HEK293T (cell line): ENCODE measurements around the gene ADK.

Source experiments
- ARNT ChIP-seq: fragments of 450-650 bp; IDR thresholded peaks from 2 replicates; pipeline ENCODE4 v1.6.1; 2017; ENCODE audit warnings: mild to moderate bottlenecking
- BHLHE40 ChIP-seq: fragments of 450-650 bp; IDR thresholded peaks from 2 replicates; pipeline ENCODE4 v1.6.1; 2016; ENCODE audit warnings: mild to moderate bottlenecking, moderate library complexity, borderline replicate concordance
- ELF4 ChIP-seq: fragments of 450-650 bp; IDR thresholded peaks from 2 replicates; pipeline ENCODE4 v1.6.1; 2017; ENCODE audit warnings: antibody characterized with exemption
- FOXA1 ChIP-seq: fragments of 450-650 bp; IDR thresholded peaks from 2 replicates; pipeline ENCODE4 v1.6.1; 2016; ENCODE audit warnings: mild to moderate bottlenecking
- FOXK2 ChIP-seq: fragments of 450-650 bp; IDR thresholded peaks from 2 replicates; pipeline ENCODE4 v1.6.1; 2016; ENCODE audit warnings: mild to moderate bottlenecking
- HDGF ChIP-seq: fragments of 450-650 bp; IDR thresholded peaks from 2 replicates; pipeline ENCODE4 v1.6.1; 2017; ENCODE audit warnings: antibody characterized with exemption, borderline replicate concordance
- L3MBTL2 ChIP-seq: fragments of 450-650 bp; conservative IDR thresholded peaks from 2 replicates; pipeline ENCODE4 v1.6.1; 2016; ENCODE audit warnings: mild to moderate bottlenecking
- LEF1 ChIP-seq: fragments of 450-650 bp; IDR thresholded peaks from 2 replicates; pipeline ENCODE4 v1.6.1; 2017; ENCODE audit warnings: mild to moderate bottlenecking, borderline replicate concordance
- PKNOX1 ChIP-seq: fragments of 450-650 bp; IDR thresholded peaks from 2 replicates; pipeline ENCODE4 v1.6.1; 2016
- SP1 ChIP-seq: fragments of 450-650 bp; IDR thresholded peaks from 2 replicates; pipeline ENCODE4 v1.6.1; 2017
- SUZ12 ChIP-seq: fragments of 450-650 bp; IDR thresholded peaks from 2 replicates; pipeline ENCODE4 v1.6.1; 2016; ENCODE audit warnings: mild to moderate bottlenecking

DNA sequence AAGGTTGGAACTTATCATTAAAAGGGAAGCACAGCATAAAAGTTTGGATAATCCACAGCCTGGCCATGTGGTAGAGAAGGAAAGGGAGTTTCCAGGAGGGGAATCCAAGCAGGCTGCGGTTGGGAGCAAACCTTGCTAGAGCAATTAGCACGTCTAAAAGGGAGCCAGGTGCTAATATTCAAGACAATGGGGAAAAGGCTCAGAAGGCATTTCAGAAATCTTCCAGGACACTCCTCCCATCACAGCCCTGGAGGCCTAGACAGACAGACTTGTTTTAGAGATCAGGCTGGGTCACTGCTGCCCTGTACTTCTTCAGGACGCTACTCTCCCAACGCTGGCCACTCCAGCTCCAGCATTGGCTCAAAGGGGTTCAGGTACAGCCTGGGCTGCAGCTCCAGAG lies 579.2 kb downstream of the ADK start:
- TF ChIP-seq ARNT (no peak), L3MBTL2 (no peak), ELF4 (no peak), HDGF (no peak), SUZ12 (no peak), LEF1 (no peak), SP1 (no peak), BHLHE40 (no peak), FOXA1 (no peak), PKNOX1 (no peak), FOXK2 (no peak)
